ENCODE data around the gene PTPRO.

DNA sequence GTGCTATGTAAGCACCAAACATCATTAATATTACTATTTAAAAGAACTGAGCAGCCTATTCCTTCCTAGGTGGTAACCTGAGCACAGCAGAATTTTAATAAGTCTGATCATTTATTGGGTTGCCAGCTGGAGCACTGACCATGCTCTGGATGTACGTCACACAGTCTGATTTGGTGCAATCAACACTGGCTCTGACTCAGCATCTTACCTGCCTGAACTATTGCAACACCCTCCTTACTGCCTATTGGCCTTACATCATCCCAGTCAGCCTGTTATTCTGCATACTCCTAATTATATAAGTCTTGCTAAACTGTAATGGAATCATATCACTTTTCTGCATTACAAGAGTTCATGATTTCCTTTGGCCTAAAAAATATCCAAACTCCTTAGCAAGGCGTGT, 149.7 kb downstream of the PTPRO start:
- no peak for TF ChIP-seq CTCF (IDR thresholded peaks at IDR 0.05)
- no peak for TF ChIP-seq POLR2AphosphoS5 (IDR thresholded peaks at IDR 0.05)
- no peak for TF ChIP-seq POLR2A (IDR thresholded peaks at IDR 0.05; ENCODE audit: low read depth)
- TF ChIP-seq EP300 (IDR thresholded peaks at IDR 0.05), result no peak

Data from esophagus muscularis mucosa (tissue), 4 donors.